ENCODE measurements around the gene GSTT4. TPM values are rescaled to one million over a fixed set of nuclear protein-coding genes. Genes with fewer than 3 reads are reported as not detected.
"Not testable (repeated sequence)": the region's sequence is repeated elsewhere in the genome, so short reads cannot be mapped to it uniquely, and the experiment has no call there.

The GSTT4 gene
- total and polyA plus RNA-seq, 2 donors: not detected

- Histone ChIP-seq H3K27ac (ENCODE audit: low read depth in 1 of 2, low read length in 1 of 2) (no peak overlapping the region), H3K27me3 (ENCODE audit: control insufficient read depth in 2 of 2, insufficient read depth in 1 of 2, low read length in 1 of 2) (peaks cover 0 to 2% of the 10 kb centered on the region in 2 donors), H3K4me3 (ENCODE audit: low read length in 2 of 2) (no peak overlapping the region), H3K9me3 (ENCODE audit: control insufficient read depth in 2 of 2, insufficient read depth in 1 of 2, low read length in 1 of 2) (no peaks in the 10 kb centered on the region), H3K4me1 (ENCODE audit: control insufficient read depth in 2 of 2, insufficient read depth in 2 of 2, low read length in 2 of 2) (no peaks in the 10 kb centered on the region), H3K36me3 (ENCODE audit: control insufficient read depth in 2 of 2, insufficient read depth in 2 of 2, low read length in 1 of 2) (no peaks in the 10 kb centered on the region)
- WGBS: 96% methylated on average over 9 of the region's 9 CpGs
- DNase-seq (ENCODE audit: low read depth in 6 of 9, low spot score in 9 of 9): no peak
Measured at GRCh38 chr22:24003887-24004286, 1.4 kb downstream of the GSTT4 start.

- no peaks in the 10 kb centered on the region for H3K36me3 ChIP-seq (ENCODE audit: control insufficient read depth in 2 of 2, insufficient read depth in 2 of 2, low read length in 1 of 2)
- no peak overlapping the region for H3K27ac ChIP-seq (ENCODE audit: low read depth in 1 of 2, low read length in 1 of 2)
- DNase-seq (ENCODE audit: low read depth in 6 of 9, low spot score in 9 of 9): no peak
- no peaks in the 10 kb centered on the region for H3K9me3 ChIP-seq (ENCODE audit: control insufficient read depth in 2 of 2, insufficient read depth in 1 of 2, low read length in 1 of 2)
- no peak overlapping the region for H3K4me3 ChIP-seq (ENCODE audit: low read length in 2 of 2)
- H3K27me3 ChIP-seq (ENCODE audit: control insufficient read depth in 2 of 2, insufficient read depth in 1 of 2, low read length in 1 of 2): peaks cover 0 to 2% of the 10 kb centered on the region in 2 donors
- 95% methylated on average over 5 of the region's 5 CpGs for WGBS
- H3K4me1 ChIP-seq (ENCODE audit: control insufficient read depth in 2 of 2, insufficient read depth in 2 of 2, low read length in 2 of 2): no peaks in the 10 kb centered on the region
Measured at GRCh38 chr22:24002851-24003250, 2.4 kb downstream of the GSTT4 start.

- H3K4me3 ChIP-seq (ENCODE audit: low read length in 2 of 2): no peak overlapping the region
- H3K27me3 ChIP-seq (ENCODE audit: control insufficient read depth in 2 of 2, insufficient read depth in 1 of 2, low read length in 1 of 2): peaks cover 0 to 2% of the 10 kb centered on the region in 2 donors
- H3K4me1 ChIP-seq (ENCODE audit: control insufficient read depth in 2 of 2, insufficient read depth in 2 of 2, low read length in 2 of 2): no peaks in the 10 kb centered on the region
- no peak for DNase-seq (ENCODE audit: low read depth in 6 of 9, low spot score in 9 of 9)
- no peaks in the 10 kb centered on the region for H3K9me3 ChIP-seq (ENCODE audit: control insufficient read depth in 2 of 2, insufficient read depth in 1 of 2, low read length in 1 of 2)
- WGBS: 92% methylated on average over 10 of the region's 10 CpGs
- no peak overlapping the region for H3K27ac ChIP-seq (ENCODE audit: low read depth in 1 of 2, low read length in 1 of 2)
- no peaks in the 10 kb centered on the region for H3K36me3 ChIP-seq (ENCODE audit: control insufficient read depth in 2 of 2, insufficient read depth in 2 of 2, low read length in 1 of 2)
Measured at GRCh38 chr22:24002272-24002671, 3.0 kb downstream of the GSTT4 start.

GRCh38 chr22:24001314-24001713 lies 3.9 kb downstream of the GSTT4 start:
- WGBS: 89% methylated on average over 9 of the region's 9 CpGs
- Histone ChIP-seq H3K4me1 (ENCODE audit: control insufficient read depth in 2 of 2, insufficient read depth in 2 of 2, low read length in 2 of 2) (no peaks in the 10 kb centered on the region), H3K27me3 (ENCODE audit: control insufficient read depth in 2 of 2, insufficient read depth in 1 of 2, low read length in 1 of 2) (peaks cover 0 to 2% of the 10 kb centered on the region in 2 donors), H3K36me3 (ENCODE audit: control insufficient read depth in 2 of 2, insufficient read depth in 2 of 2, low read length in 1 of 2) (no peaks in the 10 kb centered on the region), H3K9me3 (ENCODE audit: control insufficient read depth in 2 of 2, insufficient read depth in 1 of 2, low read length in 1 of 2) (no peaks in the 10 kb centered on the region), H3K4me3 (ENCODE audit: low read length in 2 of 2) (no peak overlapping the region), H3K27ac (ENCODE audit: low read depth in 1 of 2, low read length in 1 of 2) (no peak overlapping the region)
- no peak for DNase-seq (ENCODE audit: low read depth in 6 of 9, low spot score in 9 of 9)

GRCh38 chr22:23999779-24000178 lies 5.5 kb downstream of the GSTT4 start:
- not testable (repeated sequence) for H3K4me1 ChIP-seq (ENCODE audit: control insufficient read depth in 2 of 2, insufficient read depth in 2 of 2, low read length in 2 of 2); H3K36me3 ChIP-seq (ENCODE audit: control insufficient read depth in 2 of 2, insufficient read depth in 2 of 2, low read length in 1 of 2); DNase-seq (ENCODE audit: low read depth in 6 of 9, low spot score in 9 of 9); H3K27ac ChIP-seq (ENCODE audit: low read depth in 1 of 2, low read length in 1 of 2); H3K4me3 ChIP-seq (ENCODE audit: low read length in 2 of 2); H3K9me3 ChIP-seq (ENCODE audit: control insufficient read depth in 2 of 2, insufficient read depth in 1 of 2, low read length in 1 of 2); H3K27me3 ChIP-seq (ENCODE audit: control insufficient read depth in 2 of 2, insufficient read depth in 1 of 2, low read length in 1 of 2)
- WGBS: 93% methylated on average over 7 of the region's 7 CpGs

GRCh38 chr22:23997092-23997491 lies 8.2 kb downstream of the GSTT4 start:
- Histone ChIP-seq H3K27me3 (ENCODE audit: control insufficient read depth in 2 of 2, insufficient read depth in 1 of 2, low read length in 1 of 2) (peaks cover 0 to 2% of the 10 kb centered on the region in 2 donors), H3K27ac (ENCODE audit: low read depth in 1 of 2, low read length in 1 of 2) (no peak overlapping the region), H3K9me3 (ENCODE audit: control insufficient read depth in 2 of 2, insufficient read depth in 1 of 2, low read length in 1 of 2) (no peaks in the 10 kb centered on the region), H3K4me3 (ENCODE audit: low read length in 2 of 2) (no peak overlapping the region), H3K4me1 (ENCODE audit: control insufficient read depth in 2 of 2, insufficient read depth in 2 of 2, low read length in 2 of 2) (no peaks in the 10 kb centered on the region), H3K36me3 (ENCODE audit: control insufficient read depth in 2 of 2, insufficient read depth in 2 of 2, low read length in 1 of 2) (no peaks in the 10 kb centered on the region)
- 98% methylated on average over 3 of the region's 3 CpGs for WGBS
- no peak for DNase-seq (ENCODE audit: low read depth in 6 of 9, low spot score in 9 of 9)

- not testable (repeated sequence) for H3K27me3 ChIP-seq (ENCODE audit: control insufficient read depth in 2 of 2, insufficient read depth in 1 of 2, low read length in 1 of 2); H3K4me1 ChIP-seq (ENCODE audit: control insufficient read depth in 2 of 2, insufficient read depth in 2 of 2, low read length in 2 of 2); H3K27ac ChIP-seq (ENCODE audit: low read depth in 1 of 2, low read length in 1 of 2); DNase-seq (ENCODE audit: low read depth in 6 of 9, low spot score in 9 of 9); H3K36me3 ChIP-seq (ENCODE audit: control insufficient read depth in 2 of 2, insufficient read depth in 2 of 2, low read length in 1 of 2); H3K4me3 ChIP-seq (ENCODE audit: low read length in 2 of 2); H3K9me3 ChIP-seq (ENCODE audit: control insufficient read depth in 2 of 2, insufficient read depth in 1 of 2, low read length in 1 of 2)
- 96% methylated on average over 4 of the region's 4 CpGs for WGBS
Measured at GRCh38 chr22:23993581-23994177, 11.6 kb downstream of the GSTT4 start.

GRCh38 chr22:23993080-23993479 lies 12.2 kb downstream of the GSTT4 start:
- DNase-seq (ENCODE audit: low read depth in 6 of 9, low spot score in 9 of 9); H3K4me3 ChIP-seq (ENCODE audit: low read length in 2 of 2); H3K4me1 ChIP-seq (ENCODE audit: control insufficient read depth in 2 of 2, insufficient read depth in 2 of 2, low read length in 2 of 2); H3K27me3 ChIP-seq (ENCODE audit: control insufficient read depth in 2 of 2, insufficient read depth in 1 of 2, low read length in 1 of 2); H3K36me3 ChIP-seq (ENCODE audit: control insufficient read depth in 2 of 2, insufficient read depth in 2 of 2, low read length in 1 of 2); H3K27ac ChIP-seq (ENCODE audit: low read depth in 1 of 2, low read length in 1 of 2); H3K9me3 ChIP-seq (ENCODE audit: control insufficient read depth in 2 of 2, insufficient read depth in 1 of 2, low read length in 1 of 2): not testable (repeated sequence)
- 85% methylated on average over 2 of the region's 2 CpGs for WGBS

GRCh38 chr22:23989583-23990244 lies 15.5 kb downstream of the GSTT4 start:
- not testable (repeated sequence) for DNase-seq (ENCODE audit: low read depth in 6 of 9, low spot score in 9 of 9); H3K4me3 ChIP-seq (ENCODE audit: low read length in 2 of 2); H3K27me3 ChIP-seq (ENCODE audit: control insufficient read depth in 2 of 2, insufficient read depth in 1 of 2, low read length in 1 of 2); H3K36me3 ChIP-seq (ENCODE audit: control insufficient read depth in 2 of 2, insufficient read depth in 2 of 2, low read length in 1 of 2); H3K4me1 ChIP-seq (ENCODE audit: control insufficient read depth in 2 of 2, insufficient read depth in 2 of 2, low read length in 2 of 2); H3K27ac ChIP-seq (ENCODE audit: low read depth in 1 of 2, low read length in 1 of 2); H3K9me3 ChIP-seq (ENCODE audit: control insufficient read depth in 2 of 2, insufficient read depth in 1 of 2, low read length in 1 of 2)
- WGBS: 91% methylated on average over 2 of the region's 3 CpGs
